Left colon (tissue), 2 donors: ENCODE results near the gene RSPH6A. TPM values are rescaled to one million over a fixed set of nuclear protein-coding genes. Genes with fewer than 3 reads are reported as not detected.
"Not testable (repeated sequence)": the region's sequence is repeated elsewhere in the genome, so short reads cannot be mapped to it uniquely, and the experiment has no call there.

Experiments
- ATAC-seq: fragments of 200-7000 bp; cut with Tn5 transposase; one replicate; pipeline ENCODE4 v1.9.1; 2020; ENCODE audit warnings: mild to moderate bottlenecking, moderate library complexity
- DNase-seq, 2 donors: peaks; one replicate each; pipeline ENCODE4 v3.0.0-alpha.2; 2020
- intact Hi-C, 2 donors: fragments of 100-400 bp; cut with DNase I in 1 of 2; cut with micrococcal nuclease in 1 of 2; formaldehyde crosslinking; loops; one replicate each; pipeline versions ENCODE4 v1.11.2 to v1.14.0; 2022; cut with DNase I, micrococcal nuclease
- total RNA-seq, 2 donors: library from RNA; stranded (reverse); fragmentation: NEBNext Ultra II Directional; extraction: Animal tissue kit (Norgen Biotek cat#: 25700); gene quantifications; one replicate each; pipeline ENCODE4 v1.2.1, GENCODE V29; 2021
- donor health status: DM: no; HTN: no; CAD: no.
- donor health status: DM: yes; HTN: yes; CAD: no.

The RSPH6A gene
- total RNA-seq, 2 donors from 2014 or later = 0.14 to 0.27 TPM

DNA sequence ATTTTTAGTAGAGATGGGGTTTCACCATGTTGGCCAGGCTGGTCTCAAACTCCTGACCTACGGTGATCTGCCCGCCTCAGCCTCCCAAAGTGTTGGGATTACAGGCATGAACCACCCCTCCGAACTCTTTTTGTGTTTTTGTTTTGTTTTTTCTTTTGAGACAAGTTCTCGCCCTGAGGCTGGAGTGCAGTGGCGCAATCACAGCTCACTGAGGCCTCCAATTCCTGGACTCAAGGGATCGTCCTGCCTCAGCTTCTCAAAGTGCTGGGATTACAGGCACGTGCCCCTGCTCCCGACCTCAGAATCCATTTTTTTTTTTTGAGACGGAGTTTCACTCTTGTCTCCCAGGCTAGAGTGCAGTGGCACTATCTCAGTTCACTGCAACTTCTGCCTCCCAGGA lies 57.4 kb downstream of the RSPH6A start:
- intact Hi-C loops = no loop called here
- ATAC-seq (no peak), DNase-seq (no peak)

DNA sequence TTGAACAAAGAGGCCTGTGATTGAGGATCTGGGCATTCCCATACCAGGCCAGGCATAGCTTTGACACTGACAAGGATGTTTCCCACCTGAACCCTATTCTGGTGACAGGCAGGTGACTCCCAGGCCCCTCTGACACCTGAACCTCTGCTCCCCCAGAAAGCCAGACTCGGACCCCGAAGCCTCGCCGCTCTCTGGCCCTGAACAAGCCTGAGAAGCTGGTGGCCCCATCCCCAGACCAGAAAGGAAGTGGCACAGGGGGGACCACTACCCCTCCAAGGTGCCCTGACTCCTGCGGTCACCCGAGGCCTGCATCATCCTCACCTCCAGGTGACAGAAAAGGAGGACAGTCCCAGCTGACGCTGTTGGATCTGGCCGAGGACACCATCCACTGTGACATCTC lies 60.8 kb downstream of the RSPH6A start:
- intact Hi-C loops = no loop called here
- no peak for DNase-seq

DNA sequence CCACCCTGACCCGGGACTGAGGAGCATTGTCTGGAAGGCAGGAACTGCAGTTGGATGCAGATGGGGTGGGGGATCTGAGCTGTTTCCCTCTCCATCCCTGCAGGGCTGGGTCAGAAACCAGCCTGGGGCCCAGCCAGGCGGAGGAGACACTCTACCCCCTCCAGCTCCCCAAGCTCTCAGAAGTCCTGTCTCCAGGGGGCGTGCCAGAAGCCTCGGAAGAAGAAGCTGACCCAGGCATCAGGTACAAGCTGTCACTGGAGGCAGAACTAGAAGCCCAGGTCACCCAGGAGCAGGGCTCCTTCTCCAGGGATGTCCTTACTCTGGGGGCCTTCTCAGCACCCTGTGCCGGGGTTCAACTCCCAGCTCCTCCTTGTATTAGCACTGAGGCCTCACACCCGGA lies 61.6 kb downstream of the RSPH6A start:
- DNase-seq (no peak), ATAC-seq (no peak)
- intact Hi-C loops = no loop called here

More for the DNA sequence above, 60.8 kb downstream of the RSPH6A start:
- no peak for ATAC-seq

DNA sequence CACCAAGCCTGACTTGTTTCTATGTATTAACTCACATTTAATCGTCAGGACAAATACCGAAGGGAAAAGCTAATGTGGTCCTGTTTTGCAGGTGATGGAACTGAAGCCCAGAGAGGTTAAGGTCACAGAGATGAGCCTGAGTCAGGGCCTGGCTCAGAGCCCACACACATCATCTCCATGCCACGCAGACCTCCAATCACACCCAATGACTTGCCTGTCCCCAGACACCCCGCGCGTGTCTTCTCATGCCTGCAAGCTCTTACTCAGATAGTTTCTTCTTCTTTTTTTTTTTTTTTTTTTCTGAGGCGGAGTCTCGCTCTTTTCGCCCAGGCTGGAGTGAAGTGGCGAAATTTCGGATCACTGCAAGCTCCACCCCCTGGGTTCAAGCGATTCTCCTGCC lies 62.5 kb downstream of the RSPH6A start:
- intact Hi-C loops = no loop called here
- DNase-seq = no peak
- no peak for ATAC-seq

DNA sequence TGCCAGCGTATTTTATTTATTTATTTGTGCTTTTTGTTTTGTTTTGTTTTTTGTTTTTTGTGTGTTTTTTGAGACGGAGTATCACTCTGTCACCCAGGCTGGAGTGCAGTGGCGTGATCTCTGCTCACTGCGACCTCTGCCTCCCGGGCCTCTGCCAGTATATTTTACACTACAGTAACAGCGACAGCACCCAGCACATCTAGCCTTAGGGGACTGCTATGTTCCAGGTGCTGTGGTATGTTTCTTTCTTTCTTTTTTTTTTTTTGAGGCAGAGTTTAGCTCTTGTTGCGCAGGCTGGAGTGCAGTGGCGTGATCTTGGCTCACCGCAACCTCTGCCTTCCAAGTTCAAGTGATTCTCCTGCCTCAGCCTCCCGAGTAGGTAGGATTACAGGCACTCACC lies 63.6 kb downstream of the RSPH6A start:
- ATAC-seq, DNase-seq, intact Hi-C loops: not testable (repeated sequence)

DNA sequence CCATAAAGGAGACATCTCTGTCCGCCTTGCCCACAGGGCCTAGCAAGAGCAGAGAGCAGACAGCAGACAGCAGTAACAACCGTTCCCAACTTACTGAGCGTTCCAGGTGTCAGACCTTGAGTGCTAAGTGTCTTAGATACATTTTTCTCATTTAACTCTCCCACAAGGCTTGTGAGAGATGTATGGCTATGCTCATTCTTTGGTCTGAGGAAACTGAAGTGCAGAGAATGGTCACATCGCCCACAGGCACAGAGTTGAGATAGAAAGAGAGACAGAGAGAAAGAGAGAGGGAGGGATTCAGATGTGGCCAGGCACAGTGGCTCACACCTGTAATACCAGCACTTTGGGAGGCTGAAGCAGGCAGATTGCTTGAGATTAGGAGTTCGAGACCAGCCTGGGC lies 67.6 kb downstream of the RSPH6A start:
- DNase-seq (no peak), ATAC-seq (no peak)
- intact Hi-C loops = no loop called here

DNA sequence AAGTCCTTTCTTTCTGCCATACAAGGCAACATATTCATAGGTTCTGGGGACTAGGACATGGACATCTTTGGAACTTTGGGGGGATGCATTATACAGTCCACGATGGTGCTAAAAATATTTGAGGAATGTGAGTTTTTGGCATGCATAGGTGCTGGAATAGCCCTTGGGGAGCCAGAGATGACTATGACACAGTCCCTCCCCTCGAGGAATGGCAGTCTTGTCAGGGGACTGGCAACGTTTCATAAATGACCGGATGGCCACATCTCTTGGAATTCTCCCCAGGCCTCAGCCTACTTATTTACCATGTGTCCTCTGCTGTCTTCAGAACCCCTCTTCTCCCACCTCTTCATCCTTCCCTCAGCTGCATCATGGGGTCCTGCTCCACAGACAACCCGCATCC lies 68.2 kb downstream of the RSPH6A start:
- no peak for ATAC-seq
- intact Hi-C loops = no loop called here
- no peak for DNase-seq

Other genes with a start within 250 kb of the RSPH6A start
- 10 to 100 TPM; 12.9 to 14.0 TPM for gene OPA3, start 230.5 kb downstream of the RSPH6A start, total RNA-seq
- gene GPR4, start 213.1 kb downstream of the RSPH6A start, total RNA-seq = 1 to 10 TPM in 1 of 2 donors, under 1 TPM in 1; 0.59 to 1.5 TPM
- 100 to 1,000 TPM; 105 TPM for gene EML2, start 175.9 kb downstream of the RSPH6A start, total RNA-seq
- 10 to 100 TPM; 21.2 to 22.6 TPM for gene GIPR, start 147.1 kb downstream of the RSPH6A start, total RNA-seq
- 100 to 1,000 TPM; 205 to 223 TPM for gene SNRPD2, start 123.4 kb downstream of the RSPH6A start, total RNA-seq
- gene QPCTL, start 122.6 kb downstream of the RSPH6A start, total RNA-seq = 10 to 100 TPM in 1 of 2 donors, 1 to 10 TPM in 1; 10.0 to 10.3 TPM
- gene FBXO46, start 84.4 kb downstream of the RSPH6A start, total RNA-seq = 10 to 100 TPM; 27.3 to 28.0 TPM
- gene MEIOSIN, start 81.9 kb downstream of the RSPH6A start, total RNA-seq = not detected
- gene SIX5, start 46.1 kb downstream of the RSPH6A start, total RNA-seq = 10 to 100 TPM in 1 of 2 donors, 1 to 10 TPM in 1; 9.2 to 12.6 TPM
- gene DMPK, start 32.8 kb downstream of the RSPH6A start, total RNA-seq = 10 to 100 TPM; 28.4 to 38.2 TPM
- 10 to 100 TPM; 29.7 to 38.7 TPM for gene DMWD, start 22.5 kb downstream of the RSPH6A start, total RNA-seq
- 10 to 100 TPM; 53.8 to 62.7 TPM for gene SYMPK, start 47.8 kb upstream of the RSPH6A start, total RNA-seq
- 10 to 100 TPM; 31.5 to 53.7 TPM for gene FOXA3, start 49.0 kb upstream of the RSPH6A start, total RNA-seq
- gene IRF2BP1, start 70.8 kb upstream of the RSPH6A start, total RNA-seq = 10 to 100 TPM; 22.8 to 25.0 TPM
- 10 to 100 TPM; 10.4 to 11.9 TPM for gene MYPOP, start 87.3 kb upstream of the RSPH6A start, total RNA-seq
- not detected for gene NANOS2, start 99.5 kb upstream of the RSPH6A start, total RNA-seq
- 1 to 10 TPM in 1 of 2 donors, under 1 TPM in 1; 0.79 to 1.2 TPM for gene NOVA2, start 158.6 kb upstream of the RSPH6A start, total RNA-seq
- 10 to 100 TPM; 16.4 to 20.6 TPM for gene CCDC61, start 180.2 kb upstream of the RSPH6A start, total RNA-seq
- gene PGLYRP1, start 207.7 kb upstream of the RSPH6A start, total RNA-seq = not detected
- not detected for gene IGFL4, start 225.7 kb upstream of the RSPH6A start, total RNA-seq